HEK293 (cell line): ENCODE measurements around the gene TSHZ2.

ENCODE experiments used
- CTCF ChIA-PET: fragments of 350-600 bp; formaldehyde crosslinking; extraction: SDS; loops from one replicate; lab custom pipeline; 2021; ENCODE audit warnings: antibody characterized with exemption; lab: Yijun Ruan, JAX
- POLR2A ChIA-PET: fragments of 300-600 bp; formaldehyde crosslinking; extraction: SDS; loops from one replicate; lab custom pipeline; 2020; ENCODE audit warnings: antibody characterized with exemption, inconsistent platforms; lab: Yijun Ruan, JAX
- H3K27ac ChIP-seq: fragments of 200-500 bp; sonication (Bioruptor generic); 2 replicates; pipeline ENCODE4 v1.5.1; 2014; ENCODE audit warnings: low read depth, low read length, control low read depth, inconsistent platforms; ENCODE audit errors: extremely low read depth
- H3K36me3 ChIP-seq, 2 experiments: fragments of 200-500 bp in 1 of 2; sonication (Bioruptor generic) in 1 of 2; 1 replicate in 1 of 2; 2 replicates in 1 of 2; pipeline ENCODE4 v1.5.1; 2014 to 2017; ENCODE audit warnings: inconsistent platforms in 2 of 2, low read length in 2 of 2; ENCODE audit not compliant: control insufficient read depth in 2 of 2, insufficient read depth in 1 of 2
- H3K4me1 ChIP-seq: fragments of 200-500 bp; sonication (Bioruptor generic); 2 replicates; pipeline ENCODE4 v1.5.1; 2014; ENCODE audit warnings: mild to moderate bottlenecking, low read length, inconsistent platforms; ENCODE audit not compliant: control insufficient read depth, insufficient read depth
- H3K4me3 ChIP-seq: 2 replicates; pipeline ENCODE4 v1.5.1; 2011; ENCODE audit warnings: low read depth, mild to moderate bottlenecking, control low read depth, low read length, moderate library complexity
- H3K9me3 ChIP-seq: fragments of 200-500 bp; sonication (Bioruptor generic); 2 replicates; pipeline ENCODE4 v1.5.1; 2014; ENCODE audit warnings: low read depth, low read length, inconsistent platforms; ENCODE audit not compliant: control insufficient read depth, insufficient read depth
- ELK4 ChIP-seq: IDR thresholded peaks from 2 replicates; pipeline ENCODE4 v1.6.1; 2011; ENCODE audit warnings: mild to moderate bottlenecking, low read depth, low read length, borderline replicate concordance
- FEZF1 ChIP-seq: fragments of 450-650 bp; formaldehyde crosslinking; IDR thresholded peaks from 2 replicates; pipeline ENCODE4 v1.5.1; 2016; ENCODE audit warnings: missing biosample characterization, missing genetic modification characterization
- GFI1B ChIP-seq: fragments of 450-650 bp; formaldehyde crosslinking; IDR thresholded peaks from 2 replicates; pipeline ENCODE4 v1.5.1; 2016; ENCODE audit warnings: missing biosample characterization, missing genetic modification characterization
- GLI4 ChIP-seq: fragments of 450-650 bp; formaldehyde crosslinking; IDR thresholded peaks from 2 replicates; pipeline ENCODE4 v1.5.1; 2016; ENCODE audit warnings: missing biosample characterization, missing genetic modification characterization
- KLF16 ChIP-seq: fragments of 450-650 bp; formaldehyde crosslinking; IDR thresholded peaks from 2 replicates; pipeline ENCODE4 v1.5.1; 2017; ENCODE audit warnings: missing biosample characterization, missing genetic modification characterization
- KLF7 ChIP-seq: fragments of 450-650 bp; formaldehyde crosslinking; IDR thresholded peaks from 2 replicates; pipeline ENCODE4 v1.5.1; 2016; ENCODE audit warnings: missing biosample characterization, missing genetic modification characterization, borderline replicate concordance
- PRDM6 ChIP-seq: fragments of 450-650 bp; formaldehyde crosslinking; IDR thresholded peaks from 2 replicates; pipeline ENCODE4 v1.5.1; 2017; ENCODE audit warnings: missing biosample characterization, missing genetic modification characterization
- REPIN1 ChIP-seq: fragments of 450-650 bp; formaldehyde crosslinking; IDR thresholded peaks from 2 replicates; pipeline ENCODE4 v1.5.1; 2017; ENCODE audit warnings: missing biosample characterization, missing genetic modification characterization, low read depth
- ZBTB17 ChIP-seq: fragments of 450-650 bp; formaldehyde crosslinking; IDR thresholded peaks from 2 replicates; pipeline ENCODE4 v1.5.1; 2016; ENCODE audit warnings: missing biosample characterization, missing genetic modification characterization
- ZBTB21 ChIP-seq: fragments of 450-650 bp; formaldehyde crosslinking; IDR thresholded peaks from 2 replicates; pipeline ENCODE4 v1.5.1; 2017; ENCODE audit warnings: missing biosample characterization, missing genetic modification characterization
- ZBTB49 ChIP-seq: fragments of 450-650 bp; formaldehyde crosslinking; IDR thresholded peaks from 2 replicates; pipeline ENCODE4 v1.5.1; 2016; ENCODE audit warnings: missing biosample characterization, missing genetic modification characterization, low read depth
- ZNF10 ChIP-seq: fragments of 450-650 bp; formaldehyde crosslinking; IDR thresholded peaks from 2 replicates; pipeline ENCODE4 v1.5.1; 2017; ENCODE audit warnings: missing biosample characterization, missing genetic modification characterization
- ZNF121 ChIP-seq: fragments of 450-650 bp; formaldehyde crosslinking; IDR thresholded peaks from 2 replicates; pipeline ENCODE4 v1.5.1; 2016; ENCODE audit warnings: missing biosample characterization, missing genetic modification characterization
- ZNF23 ChIP-seq: fragments of 450-650 bp; formaldehyde crosslinking; IDR thresholded peaks from 2 replicates; pipeline ENCODE4 v1.5.1; 2016; ENCODE audit warnings: missing biosample characterization, missing genetic modification characterization, borderline replicate concordance
- ZNF335 ChIP-seq: fragments of 450-650 bp; formaldehyde crosslinking; conservative IDR thresholded peaks from 2 replicates; pipeline ENCODE4 v1.5.1; 2016; ENCODE audit warnings: missing biosample characterization, missing genetic modification characterization
- ZNF391 ChIP-seq: fragments of 450-650 bp; formaldehyde crosslinking; IDR thresholded peaks from 2 replicates; pipeline ENCODE4 v1.5.1; 2016; ENCODE audit warnings: low read depth, missing biosample characterization, missing genetic modification characterization, borderline replicate concordance
- ZNF544 ChIP-seq: fragments of 450-650 bp; formaldehyde crosslinking; IDR thresholded peaks from 2 replicates; pipeline ENCODE4 v1.5.0; 2017; ENCODE audit warnings: missing biosample characterization, missing genetic modification characterization
- ZNF610 ChIP-seq: fragments of 450-650 bp; formaldehyde crosslinking; IDR thresholded peaks from 2 replicates; pipeline ENCODE4 v1.5.1; 2016; ENCODE audit warnings: missing biosample characterization, missing genetic modification characterization, borderline replicate concordance
- ZNF623 ChIP-seq: fragments of 450-650 bp; formaldehyde crosslinking; IDR thresholded peaks from 2 replicates; pipeline ENCODE4 v1.5.1; 2016; ENCODE audit warnings: missing biosample characterization, missing genetic modification characterization
- ZNF660 ChIP-seq: fragments of 450-650 bp; IDR thresholded peaks from 2 replicates; pipeline ENCODE4 v1.5.1; 2018; ENCODE audit warnings: missing biosample characterization, mild to moderate bottlenecking, missing genetic modification characterization
- ZNF664 ChIP-seq: fragments of 450-650 bp; formaldehyde crosslinking; IDR thresholded peaks from 2 replicates; pipeline ENCODE4 v1.5.1; 2016; ENCODE audit warnings: missing biosample characterization, missing genetic modification characterization
- ZNF677 ChIP-seq: fragments of 450-650 bp; IDR thresholded peaks from 2 replicates; pipeline ENCODE4 v1.5.0; 2018; ENCODE audit warnings: missing biosample characterization, mild to moderate bottlenecking, missing genetic modification characterization, moderate library complexity
- ZNF791 ChIP-seq: fragments of 450-650 bp; formaldehyde crosslinking; IDR thresholded peaks from 2 replicates; pipeline ENCODE4 v1.5.1; 2016; ENCODE audit warnings: missing biosample characterization, missing genetic modification characterization
- TF ChIP-seq, protein P1 (sequence below): fragments of 450-650 bp; formaldehyde crosslinking; IDR thresholded peaks from 2 replicates; pipeline ENCODE4 v1.5.1; 2016; ENCODE audit warnings: missing biosample characterization, missing genetic modification characterization
- TF ChIP-seq, protein P2 (sequence below): fragments of 450-650 bp; IDR thresholded peaks from 2 replicates; pipeline ENCODE4 v1.5.1; 2018; ENCODE audit warnings: missing biosample characterization, mild to moderate bottlenecking, missing genetic modification characterization
- TF ChIP-seq, protein P3 (sequence below): fragments of 450-650 bp; formaldehyde crosslinking; IDR thresholded peaks from 2 replicates; pipeline ENCODE4 v1.5.1; 2016; ENCODE audit warnings: missing biosample characterization, missing genetic modification characterization, low read depth

TSHZ2 gene

GRCh38 chr20:52974179-52974594 lies 2.0 kb downstream of the TSHZ2 start (continued):
- TF ChIP-seq ZNF610 (tag by site-specific recombination): no peak
- no peak for TF ChIP-seq ZNF10 (tag by site-specific recombination)
- no peak for TF ChIP-seq ZNF623 (tag by site-specific recombination)
- TF ChIP-seq GLI4 (tag by site-specific recombination): no peak
- TF ChIP-seq ZNF544 (tag by site-specific recombination): no peak
- TF ChIP-seq ZBTB21 (tag by site-specific recombination): no peak
- TF ChIP-seq, protein P1, sequence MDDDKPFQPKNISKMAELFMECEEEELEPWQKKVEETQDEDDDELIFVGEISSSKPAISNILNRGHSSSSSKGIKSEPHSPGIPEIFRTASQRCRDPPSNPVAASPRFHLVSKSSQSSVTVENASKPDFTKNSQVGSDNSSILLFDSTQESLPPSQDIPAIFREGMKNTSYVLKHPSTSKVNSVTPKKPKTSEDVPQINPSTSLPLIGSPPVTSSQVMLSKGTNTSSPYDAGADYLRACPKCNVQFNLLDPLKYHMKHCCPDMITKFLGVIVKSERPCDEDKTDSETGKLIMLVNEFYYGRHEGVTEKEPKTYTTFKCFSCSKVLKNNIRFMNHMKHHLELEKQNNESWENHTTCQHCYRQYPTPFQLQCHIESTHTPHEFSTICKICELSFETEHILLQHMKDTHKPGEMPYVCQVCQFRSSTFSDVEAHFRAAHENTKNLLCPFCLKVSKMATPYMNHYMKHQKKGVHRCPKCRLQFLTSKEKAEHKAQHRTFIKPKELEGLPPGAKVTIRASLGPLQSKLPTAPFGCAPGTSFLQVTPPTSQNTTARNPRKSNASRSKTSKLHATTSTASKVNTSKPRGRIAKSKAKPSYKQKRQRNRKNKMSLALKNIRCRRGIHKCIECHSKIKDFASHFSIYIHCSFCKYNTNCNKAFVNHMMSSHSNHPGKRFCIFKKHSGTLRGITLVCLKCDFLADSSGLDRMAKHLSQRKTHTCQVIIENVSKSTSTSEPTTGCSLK: no peak
- no peak for TF ChIP-seq ZNF660
- TF ChIP-seq, protein P2, sequence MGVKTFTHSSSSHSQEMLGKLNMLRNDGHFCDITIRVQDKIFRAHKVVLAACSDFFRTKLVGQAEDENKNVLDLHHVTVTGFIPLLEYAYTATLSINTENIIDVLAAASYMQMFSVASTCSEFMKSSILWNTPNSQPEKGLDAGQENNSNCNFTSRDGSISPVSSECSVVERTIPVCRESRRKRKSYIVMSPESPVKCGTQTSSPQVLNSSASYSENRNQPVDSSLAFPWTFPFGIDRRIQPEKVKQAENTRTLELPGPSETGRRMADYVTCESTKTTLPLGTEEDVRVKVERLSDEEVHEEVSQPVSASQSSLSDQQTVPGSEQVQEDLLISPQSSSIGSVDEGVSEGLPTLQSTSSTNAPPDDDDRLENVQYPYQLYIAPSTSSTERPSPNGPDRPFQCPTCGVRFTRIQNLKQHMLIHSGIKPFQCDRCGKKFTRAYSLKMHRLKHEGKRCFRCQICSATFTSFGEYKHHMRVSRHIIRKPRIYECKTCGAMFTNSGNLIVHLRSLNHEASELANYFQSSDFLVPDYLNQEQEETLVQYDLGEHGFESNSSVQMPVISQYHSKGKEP: no peak
- TF ChIP-seq ZNF391 (tag by site-specific recombination): no peak
- no peak for TF ChIP-seq ZNF335
- TF ChIP-seq ZNF23 (tag by site-specific recombination): no peak
- no peak for TF ChIP-seq ELK4
- no peak for TF ChIP-seq REPIN1 (tag by site-specific recombination)
- no peak for TF ChIP-seq ZNF791
- TF ChIP-seq ZBTB49: no peak
- TF ChIP-seq ZNF121: no peak
- no peak for TF ChIP-seq ZNF677 (tag by site-specific recombination)
- TF ChIP-seq, protein P3, sequence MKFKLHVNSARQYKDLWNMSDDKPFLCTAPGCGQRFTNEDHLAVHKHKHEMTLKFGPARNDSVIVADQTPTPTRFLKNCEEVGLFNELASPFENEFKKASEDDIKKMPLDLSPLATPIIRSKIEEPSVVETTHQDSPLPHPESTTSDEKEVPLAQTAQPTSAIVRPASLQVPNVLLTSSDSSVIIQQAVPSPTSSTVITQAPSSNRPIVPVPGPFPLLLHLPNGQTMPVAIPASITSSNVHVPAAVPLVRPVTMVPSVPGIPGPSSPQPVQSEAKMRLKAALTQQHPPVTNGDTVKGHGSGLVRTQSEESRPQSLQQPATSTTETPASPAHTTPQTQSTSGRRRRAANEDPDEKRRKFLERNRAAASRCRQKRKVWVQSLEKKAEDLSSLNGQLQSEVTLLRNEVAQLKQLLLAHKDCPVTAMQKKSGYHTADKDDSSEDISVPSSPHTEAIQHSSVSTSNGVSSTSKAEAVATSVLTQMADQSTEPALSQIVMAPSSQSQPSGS: no peak

- H3K4me3 ChIP-seq: peak overlapping the region; percentile 11; the same call in 1 of the 2 replicates
- ChIA-PET POLR2A (no interaction called here), CTCF (no interaction called here)
- TF ChIP-seq KLF16 (tag by site-specific recombination) (peak; percentile 56; the same call in 1 of the 2 replicates), PRDM6 (tag by site-specific recombination) (0 out of 2 replicates have a peak, but pooled peaks have one; percentile 10), KLF7 (no peak), ZBTB17 (tag by site-specific recombination) (0 out of 2 replicates have a peak, but pooled peaks have one; percentile 25), ZNF664 (tag by site-specific recombination) (peak; percentile 90), GFI1B (tag by site-specific recombination) (0 out of 2 replicates have a peak, but pooled peaks have one; percentile 14), FEZF1 (peak; percentile 16; the same call in 1 of the 2 replicates)
Measured at GRCh38 chr20:52975029-52975732, 3.0 kb downstream of the TSHZ2 start.

More at GRCh38 chr20:52975029-52975732, 3.0 kb downstream of the TSHZ2 start:
- no peaks in the 10 kb centered on the region for H3K9me3 ChIP-seq
- H3K27ac ChIP-seq: no peak overlapping the region
- no peaks in the 10 kb centered on the region for H3K36me3 ChIP-seq
- peaks cover 13% of the 10 kb centered on the region; the same call in 1 of the 2 replicates for H3K4me1 ChIP-seq
